ENCODE data around the gene HYAL1.
"Not testable (repeated sequence)": the region's sequence is repeated elsewhere in the genome, so short reads cannot be mapped to it uniquely, and the experiment has no call there.

The HYAL1 gene

GRCh38 chr3:50314342-50314741 lies 11.0 kb upstream of the HYAL1 start:
- ATAC-seq (no peak), DNase-seq (no peak)
- no peaks in the 10 kb centered on the region for H3K27me3 Mint-ChIP-seq
- H3K4me3 Mint-ChIP-seq = no peak overlapping the region
- peaks cover 38% of the 10 kb centered on the region for H3K4me1 Mint-ChIP-seq
- no peaks in the 10 kb centered on the region for H3K9me3 Mint-ChIP-seq
- no peak overlapping the region for H3K27ac Mint-ChIP-seq

GRCh38 chr3:50312041-50312440 lies 8.7 kb upstream of the HYAL1 start:
- H3K9me3 Mint-ChIP-seq, H3K27me3 Mint-ChIP-seq, H3K4me3 Mint-ChIP-seq, ATAC-seq, H3K27ac Mint-ChIP-seq, DNase-seq: not testable (repeated sequence)
- peaks cover 19% of the 10 kb centered on the region for H3K4me1 Mint-ChIP-seq

- ATAC-seq = no peak
- Mint-ChIP-seq H3K27me3 (no peaks in the 10 kb centered on the region), H3K4me3 (no peak overlapping the region), H3K27ac (no peak overlapping the region), H3K4me1 (peaks cover 19% of the 10 kb centered on the region), H3K9me3 (no peaks in the 10 kb centered on the region)
- DNase-seq = no peak
Observed at GRCh38 chr3:50304601-50305000, 1.2 kb upstream of the HYAL1 start.

- Mint-ChIP-seq H3K27me3 (no peaks in the 10 kb centered on the region), H3K9me3 (no peaks in the 10 kb centered on the region), H3K27ac (peak overlapping the region in 1 of 2 donors; percentile 95), H3K4me3 (no peak overlapping the region), H3K4me1 (peaks cover 31% of the 10 kb centered on the region)
- DNase-seq (no peak), ATAC-seq (no peak)
Observed at GRCh38 chr3:50302095-50303012, 1.0 kb downstream of the HYAL1 start.

- peak overlapping the region in 1 of 2 donors; percentile 90 for H3K27ac Mint-ChIP-seq
Observed at GRCh38 chr3:50300681-50301254, 2.6 kb downstream of the HYAL1 start.

GRCh38 chr3:50299929-50300680 lies 3.3 kb downstream of the HYAL1 start:
- Mint-ChIP-seq H3K27me3 (no peaks in the 10 kb centered on the region), H3K4me3 (peak overlapping the region; percentile 91 to 99), H3K4me1 (peaks cover 41% of the 10 kb centered on the region), H3K27ac (peak overlapping the region; percentile 67 to 90), H3K9me3 (no peaks in the 10 kb centered on the region)
- ATAC-seq = no peak
- no peak for DNase-seq

More at GRCh38 chr3:50300681-50301254, 2.6 kb downstream of the HYAL1 start:
- H3K27me3 Mint-ChIP-seq = no peaks in the 10 kb centered on the region
- peak overlapping the region; percentile 91 to 99 for H3K4me3 Mint-ChIP-seq
- H3K9me3 Mint-ChIP-seq = no peaks in the 10 kb centered on the region
- no peak for DNase-seq
- no peak for ATAC-seq
- H3K4me1 Mint-ChIP-seq = peaks cover 41% of the 10 kb centered on the region

GRCh38 chr3:50299638-50299928 lies 3.8 kb downstream of the HYAL1 start:
- H3K27ac Mint-ChIP-seq = peak overlapping the region; percentile 67 to 90
- H3K27me3 Mint-ChIP-seq = no peaks in the 10 kb centered on the region
- no peaks in the 10 kb centered on the region for H3K9me3 Mint-ChIP-seq
- peaks cover 41% of the 10 kb centered on the region for H3K4me1 Mint-ChIP-seq
- DNase-seq (no peak), ATAC-seq (no peak)
- H3K4me3 Mint-ChIP-seq = peak overlapping the region; percentile 91 to 99

GRCh38 chr3:50298836-50299637 lies 4.3 kb downstream of the HYAL1 start, which contains the start of the genes HYAL3 and NAA80:
TSS of gene HYAL3 (minus strand) at chr3:50299405. CDS start at chr3:50295602, 3,803 bp downstream.
TSS of gene NAA80 (minus strand) at chr3:50299405. CDS start at chr3:50297463, 1,942 bp downstream.
- Mint-ChIP-seq H3K27ac (peak within 1 kb of the TSS; percentile 97 to 99), H3K27me3 (no peaks in the 10 kb centered on the region), H3K4me1 (peaks cover 41% of the 10 kb centered on the region), H3K4me3 (peak within 1 kb of the TSS; percentile 91 to 99), H3K9me3 (no peaks in the 10 kb centered on the region)
- DNase-seq = peak; percentile 99
- ATAC-seq = peak; percentile 91

- H3K27me3 Mint-ChIP-seq = no peaks in the 10 kb centered on the region
- ATAC-seq = no peak
- H3K9me3 Mint-ChIP-seq = no peaks in the 10 kb centered on the region
- H3K4me1 Mint-ChIP-seq = peaks cover 45% of the 10 kb centered on the region
- peak overlapping the region in 1 of 2 donors; percentile 52 for H3K27ac Mint-ChIP-seq
- DNase-seq = no peak
- peak overlapping the region; percentile 91 to 99 for H3K4me3 Mint-ChIP-seq
Observed at GRCh38 chr3:50297896-50298725, 5.3 kb downstream of the HYAL1 start.

GRCh38 chr3:50297384-50297775 lies 6.0 kb downstream of the HYAL1 start:
- Mint-ChIP-seq H3K4me3 (no peak overlapping the region), H3K4me1 (peaks cover 47% of the 10 kb centered on the region), H3K9me3 (no peaks in the 10 kb centered on the region), H3K27ac (no peak overlapping the region), H3K27me3 (no peaks in the 10 kb centered on the region)
- DNase-seq (no peak), ATAC-seq (no peak)

GRCh38 chr3:50296721-50297383 lies 6.5 kb downstream of the HYAL1 start:
- H3K27me3 Mint-ChIP-seq = no peaks in the 10 kb centered on the region

GRCh38 chr3:50295553-50296431 lies 7.6 kb downstream of the HYAL1 start:
- H3K27me3 Mint-ChIP-seq = no peaks in the 10 kb centered on the region
- H3K4me1 Mint-ChIP-seq = peaks cover 55% of the 10 kb centered on the region
- H3K27ac Mint-ChIP-seq = peak overlapping the region in 1 of 2 donors; percentile 84

More at GRCh38 chr3:50296721-50297383, 6.5 kb downstream of the HYAL1 start:
- H3K27ac Mint-ChIP-seq = peak overlapping the region in 1 of 2 donors; percentile 50
- H3K4me1 Mint-ChIP-seq = peaks cover 48% of the 10 kb centered on the region
- no peak overlapping the region for H3K4me3 Mint-ChIP-seq
- no peaks in the 10 kb centered on the region for H3K9me3 Mint-ChIP-seq
- ATAC-seq (no peak), DNase-seq (no peak)

More at GRCh38 chr3:50295553-50296431, 7.6 kb downstream of the HYAL1 start:
- no peak for ATAC-seq
- no peak for DNase-seq
- Mint-ChIP-seq H3K4me3 (no peak overlapping the region), H3K9me3 (no peaks in the 10 kb centered on the region)

All from stimulated activated naive CD8-positive, alpha-beta T cell treated with anti-CD3 and anti-CD28 coated beads, Interleukin-15, amount 100 ng/mL, for 72 hours (primary cell).